Transverse colon (tissue), 4 donors: ENCODE measurements around the gene CDS1. TPM values are rescaled to one million over a fixed set of nuclear protein-coding genes. Genes with fewer than 3 reads are reported as not detected.

Experiments used
- DNase-seq: peaks from one replicate; pipeline ENCODE4 v3.0.0-alpha.2; 2019
- H3K27ac ChIP-seq, 4 donors: fragments of 200-600 bp; sonication (generic); 2 replicates each; pipeline ENCODE4 v1.5.1; 2016 to 2018; ENCODE audit warnings: inconsistent platforms in 4 of 4
- H3K27me3 ChIP-seq: fragments of 200-600 bp; sonication (generic); 2 replicates; pipeline ENCODE4 v1.5.1; 2017; ENCODE audit warnings: inconsistent platforms
- H3K36me3 ChIP-seq, 4 donors: fragments of 200-600 bp; sonication (generic); 2 replicates each; pipeline ENCODE4 v1.5.1; 2017 to 2019; ENCODE audit warnings: inconsistent platforms in 4 of 4
- H3K4me1 ChIP-seq, 4 donors: fragments of 200-600 bp; sonication (generic); 2 replicates each; pipeline ENCODE4 v1.5.1; 2017 to 2020; ENCODE audit warnings: inconsistent platforms in 4 of 4
- H3K4me3 ChIP-seq, 4 donors: fragments of 200-600 bp; sonication (generic); 1 replicate in 1 of 4; 2 replicates in 3 of 4; pipeline versions ENCODE4 v1.5.1 to v1.6.1; 2017 to 2019; ENCODE audit warnings: inconsistent platforms in 4 of 4
- H3K9me3 ChIP-seq, 2 donors: fragments of 200-600 bp; sonication (generic); 2 replicates each; pipeline ENCODE4 v1.5.1; 2017 to 2019; ENCODE audit warnings: inconsistent platforms in 2 of 2
- CTCF ChIP-seq, 5 experiments: fragments of 200-600 bp in 3 of 5; fragments of 450-650 bp in 2 of 5; sonication (generic) in 3 of 5; IDR thresholded peaks; 1 replicate in 2 of 5; 2 replicates in 3 of 5; pipeline ENCODE4 v1.5.1; 2016 to 2017; ENCODE audit warnings: antibody characterized with exemption in 5 of 5, inconsistent platforms in 3 of 5, mild to moderate bottlenecking in 2 of 5, moderate library complexity in 1 of 5
- EP300 ChIP-seq: sonication (generic); formaldehyde crosslinking; IDR thresholded peaks from one replicate; pipeline ENCODE4 v1.6.1; 2017; ENCODE audit warnings: antibody characterized with exemption, low read depth
- POLR2A ChIP-seq: fragments of 450-650 bp; IDR thresholded peaks from one replicate; pipeline ENCODE4 v1.6.1; 2016; ENCODE audit warnings: antibody characterized with exemption, mild to moderate bottlenecking, moderate library complexity
- POLR2AphosphoS5 ChIP-seq, 3 donors: sonication (generic); formaldehyde crosslinking; IDR thresholded peaks; one replicate each; pipeline ENCODE4 v1.6.1; 2016; ENCODE audit warnings: antibody characterized with exemption in 3 of 3
- WGBS, 2 donors: methylation state at CpG; one replicate each; pipeline ENCODE4 v1.1.5; 2018; ENCODE audit warnings: low coverage in 1 of 2; 5-methylcytosine and 5-hydroxymethylcytosine counted together
- in situ Hi-C, 4 donors: fragments of 200-750 bp; cut with MboI; loops; one replicate each; pipeline versions ENCODE4 v1.15.0 to v1.15.1; 2017; ENCODE audit warnings: low sequenced_read_pairs in 3 of 4, low pct_ligation_motif_present in 1 of 4, low pct_unique_long_range_greater_than_20kb in 1 of 4
- intact Hi-C: fragments of 100-400 bp; cut with DNase I; formaldehyde crosslinking; loops from one replicate; pipeline ENCODE4 v1.15.1; 2023; ENCODE audit warnings: low total_unique reads
- total RNA-seq, 4 donors: library from RNA; depleted of rRNA; stranded (reverse); fragments of >200 nt; gene quantifications; one replicate each; pipeline ENCODE4 v1.1.0, GENCODE V29; 2016

Gene CDS1
- total RNA-seq, 4 donors from 2014 or later: 21.6 to 44.0 (median 34.5) TPM

DNA sequence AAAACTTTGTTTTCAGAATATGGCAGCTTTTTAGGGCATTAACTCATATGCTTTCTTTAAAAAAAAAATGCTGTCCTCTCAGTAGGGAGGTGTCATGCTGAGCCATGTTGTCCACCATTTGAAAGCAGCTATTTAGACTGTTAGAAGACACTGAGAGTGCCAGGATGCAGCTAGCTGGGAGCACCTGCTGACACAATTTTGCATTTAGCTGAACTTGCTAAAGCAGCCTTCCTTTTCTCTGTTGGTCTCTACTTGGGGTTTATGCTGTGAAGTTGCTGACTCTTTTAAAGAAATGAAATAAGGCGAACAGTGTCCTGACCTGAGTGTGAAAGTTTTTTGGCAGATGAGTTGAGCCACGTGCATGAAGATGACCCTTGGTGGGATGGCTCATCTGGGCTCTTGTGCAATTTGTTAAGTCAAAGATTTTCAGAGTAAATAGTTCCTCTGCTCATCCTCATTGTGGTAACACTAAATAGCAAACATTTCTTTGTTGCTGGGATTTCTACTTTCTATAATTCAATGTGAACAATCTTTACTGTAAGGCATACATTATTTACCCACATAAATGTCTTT is 64.5 kb downstream of the CDS1 start:
- 50 to 67% methylated on average over 2 of the region's 2 CpGs for WGBS, 2 donors
- DNase-seq: no peak
- in situ Hi-C loops: no loop called here

GRCh38 chr4:84648178-84648577 is 65.3 kb downstream of the CDS1 start:
- TF ChIP-seq POLR2AphosphoS5 (IDR thresholded peaks at IDR 0.05): no peak
- no peak for TF ChIP-seq CTCF (IDR thresholded peaks at IDR 0.05)
- TF ChIP-seq POLR2A: no peak
- no peak for TF ChIP-seq EP300
- peak overlapping the region; percentile 48 to 60 (median 55) for H3K27ac ChIP-seq
- H3K4me3 ChIP-seq: no peak overlapping the region
- no peaks in the 10 kb centered on the region for H3K27me3 ChIP-seq
- intact Hi-C loops (no loop called here), in situ Hi-C loops (no loop called here)
- no peak for DNase-seq
- no peaks in the 10 kb centered on the region for H3K9me3 ChIP-seq
- WGBS, 2 donors: 20 to 31% methylated on average over 1 of the region's 1 CpG
- peaks cover 6 to 30% (median 12%) of the 10 kb centered on the region in 4 donors for H3K4me1 ChIP-seq
- H3K36me3 ChIP-seq: no peaks in the 10 kb centered on the region

More for the DNA sequence above, 64.5 kb downstream of the CDS1 start:
- Histone ChIP-seq H3K36me3 (peaks cover 0 to 4% (median 0%) of the 10 kb centered on the region in 4 donors), H3K27ac (peak overlapping the region in 1 of 4 donors; percentile 60), H3K4me1 (peaks cover 6 to 30% (median 12%) of the 10 kb centered on the region in 4 donors), H3K4me3 (no peak overlapping the region), H3K9me3 (no peaks in the 10 kb centered on the region), H3K27me3 (no peaks in the 10 kb centered on the region)
- intact Hi-C loops: no loop called here
- TF ChIP-seq POLR2AphosphoS5 (IDR thresholded peaks at IDR 0.05) (no peak), CTCF (IDR thresholded peaks at IDR 0.05) (no peak), POLR2A (no peak), EP300 (no peak)

DNA sequence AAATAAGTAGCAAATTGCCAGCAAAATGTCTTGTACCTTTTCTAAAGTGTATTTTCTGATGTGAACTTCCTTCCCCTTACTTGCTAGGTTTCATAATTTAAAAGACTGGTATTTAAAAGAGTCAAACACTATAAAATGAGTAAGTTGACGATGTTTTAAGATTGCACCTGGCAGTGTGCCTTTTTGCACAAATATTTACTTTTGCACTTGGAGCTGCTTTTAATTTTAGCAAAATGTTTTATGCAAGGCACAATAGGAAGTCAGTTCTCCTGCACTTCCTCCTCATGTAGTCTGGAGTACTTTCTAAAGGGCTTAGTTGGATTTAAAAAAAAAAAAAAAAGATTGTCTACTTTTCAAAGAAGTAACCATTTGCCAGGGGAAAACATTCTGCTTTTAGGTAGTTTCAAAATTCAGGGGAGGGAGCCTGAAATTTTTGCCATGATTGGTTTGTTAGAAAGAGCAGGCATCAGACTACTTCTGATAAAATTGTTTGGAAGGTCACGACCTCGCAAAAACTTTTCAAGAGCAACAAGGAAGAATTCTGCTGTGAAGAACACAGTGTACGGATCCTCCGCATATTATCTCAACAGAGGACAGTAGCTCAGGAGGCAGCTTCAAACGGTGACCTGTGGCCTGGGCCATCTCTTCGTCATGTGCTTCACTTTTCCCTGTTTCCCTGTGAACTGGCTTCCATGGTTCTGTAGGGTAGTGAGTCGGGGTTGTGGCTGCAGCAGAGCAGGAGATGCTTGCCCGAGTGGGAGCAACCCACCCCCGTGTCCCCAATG is 66.1 kb downstream of the CDS1 start:
- in situ Hi-C loops (no loop called here), intact Hi-C loops (no loop called here)
- WGBS, 2 donors: 7 to 46% methylated on average over 1 to 10 of the region's 10 CpGs
- peak; percentile 38 for DNase-seq
- TF ChIP-seq EP300 (no peak), POLR2A (no peak), POLR2AphosphoS5 (IDR thresholded peaks at IDR 0.05) (no peak), CTCF (IDR thresholded peaks at IDR 0.05) (no peak)
- Histone ChIP-seq H3K9me3 (no peaks in the 10 kb centered on the region), H3K27me3 (no peaks in the 10 kb centered on the region), H3K27ac (peak overlapping the region; percentile 48 to 60 (median 55)), H3K4me3 (no peak overlapping the region), H3K36me3 (no peaks in the 10 kb centered on the region), H3K4me1 (peaks cover 6 to 30% (median 12%) of the 10 kb centered on the region in 4 donors)

DNA sequence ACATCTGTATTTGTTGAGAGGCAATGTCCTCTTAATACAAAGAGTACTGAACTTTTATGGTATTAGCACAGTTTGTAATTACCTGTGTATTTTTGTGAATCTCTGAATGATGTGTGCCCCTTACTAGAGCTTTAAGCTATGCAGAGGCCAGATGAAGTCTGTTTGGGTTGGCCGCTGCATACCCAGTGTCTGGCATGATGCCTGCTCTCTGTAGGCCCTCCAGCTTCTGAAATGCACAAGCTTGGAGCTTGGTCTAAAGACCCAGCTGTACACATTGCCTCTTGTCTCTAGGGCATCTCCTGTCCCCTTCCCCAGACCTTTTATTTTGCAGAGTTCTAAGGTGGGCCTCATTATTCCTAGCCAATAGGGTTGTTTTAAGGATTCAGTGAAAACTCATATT is 68.6 kb downstream of the CDS1 start:
- Histone ChIP-seq H3K27me3 (no peaks in the 10 kb centered on the region), H3K36me3 (no peaks in the 10 kb centered on the region), H3K4me3 (no peak overlapping the region), H3K4me1 (peaks cover 6 to 27% (median 12%) of the 10 kb centered on the region in 4 donors), H3K9me3 (no peaks in the 10 kb centered on the region), H3K27ac (no peak overlapping the region)
- TF ChIP-seq EP300: no peak
- no peak for TF ChIP-seq POLR2AphosphoS5 (IDR thresholded peaks at IDR 0.05)
- TF ChIP-seq POLR2A: no peak
- no peak for TF ChIP-seq CTCF (IDR thresholded peaks at IDR 0.05)
- intact Hi-C loops (no loop called here), in situ Hi-C loops (no loop called here)
- no peak for DNase-seq
- WGBS, 2 donors: 100% methylated on average over 1 of the region's 1 CpG; no CpG with 5 or more reads in 1 of the 2 donors
